Activated CD4-positive, alpha-beta T cell treated with anti-CD3 and anti-CD28 coated beads for 36 hours (primary cell): ENCODE data around the gene GLIS1. TPM values are rescaled to one million over a fixed set of nuclear protein-coding genes. Genes with fewer than 3 reads are reported as not detected.

Experiments
- ATAC-seq: fragments of 200-7000 bp; cut with Tn5 transposase; one replicate; pipeline ENCODE4 v1.10.0; 2021; ENCODE audit warnings: mild to moderate bottlenecking, moderate library complexity
- CTCF ChIA-PET: fragments of 350-600 bp; sonication (Branson Sonifier 250); formaldehyde crosslinking; loops from one replicate; lab custom pipeline; 2021; ENCODE audit warnings: antibody characterized with exemption; lab: Charles Lee
- POLR2A ChIA-PET: fragments of 350-600 bp; sonication (Branson Sonifier 250); formaldehyde crosslinking; loops from one replicate; lab custom pipeline; 2021; ENCODE audit warnings: antibody characterized with exemption, inconsistent platforms; lab: Charles Lee
- DNase-seq: peaks from one replicate; pipeline ENCODE4 v3.0.0-alpha.2; 2020
- H3K27ac Mint-ChIP-seq: one replicate; pipeline ENCODE4 v1.8.0; 2021; ENCODE audit warnings: mixed read lengths
- H3K27me3 Mint-ChIP-seq: one replicate; pipeline ENCODE4 v1.8.0; 2021; ENCODE audit warnings: mixed read lengths
- H3K36me3 Mint-ChIP-seq: one replicate; pipeline ENCODE4 v1.8.0; 2021; ENCODE audit warnings: low read depth, mixed read lengths
- H3K4me1 Mint-ChIP-seq: one replicate; pipeline ENCODE4 v1.8.0; 2021; ENCODE audit warnings: mixed read lengths
- H3K4me3 Mint-ChIP-seq: one replicate; pipeline ENCODE4 v1.8.0; 2021; ENCODE audit warnings: mild to moderate bottlenecking, moderate library complexity, mixed read lengths
- H3K9me3 Mint-ChIP-seq: one replicate; pipeline ENCODE4 v1.8.0; 2021; ENCODE audit warnings: low read depth, mixed read lengths
- intact Hi-C, 2 experiments: fragments of 100-400 bp; cut with DNase I in 1 of 2; cut with micrococcal nuclease in 1 of 2; formaldehyde crosslinking; loops; one replicate each; pipeline versions ENCODE4 v1.14.2 to v1.15.1; 2022 to 2024; cut with DNase I, micrococcal nuclease
- total RNA-seq, 2 experiments: library from RNA; stranded (reverse); gene quantifications; one replicate each; pipeline ENCODE4 v1.2.3, GENCODE V29; 2021

GLIS1 gene
- total RNA-seq, 2 experiments from 2014 or later: not detected

GRCh38 chr1:53506355-53507050, 232.5 kb downstream of the GLIS1 start:
- DNase-seq (no peak), ATAC-seq (no peak)
- Mint-ChIP-seq H3K36me3 (no peaks in the 10 kb centered on the region), H3K9me3 (no peaks in the 10 kb centered on the region), H3K4me1 (no peaks in the 10 kb centered on the region), H3K27me3 (no peaks in the 10 kb centered on the region), H3K27ac (no peak overlapping the region), H3K4me3 (no peak overlapping the region)
- intact Hi-C loops: no loop called here
- ChIA-PET POLR2A (no interaction called here), CTCF (no interaction called here)

- H3K36me3 Mint-ChIP-seq: no peaks in the 10 kb centered on the region
- H3K4me3 Mint-ChIP-seq: no peak overlapping the region
- ChIA-PET POLR2A (no interaction called here), CTCF (no interaction called here)
- no peaks in the 10 kb centered on the region for H3K4me1 Mint-ChIP-seq
- H3K27me3 Mint-ChIP-seq: no peaks in the 10 kb centered on the region
- no peak overlapping the region for H3K27ac Mint-ChIP-seq
- DNase-seq (no peak), ATAC-seq (no peak)
- intact Hi-C loops: no loop called here
- no peaks in the 10 kb centered on the region for H3K9me3 Mint-ChIP-seq
Observed at GRCh38 chr1:53505891-53506290, 233.1 kb downstream of the GLIS1 start.

GRCh38 chr1:53505401-53505800, 233.6 kb downstream of the GLIS1 start:
- ChIA-PET POLR2A (no interaction called here), CTCF (no interaction called here)
- no peaks in the 10 kb centered on the region for H3K9me3 Mint-ChIP-seq
- no peaks in the 10 kb centered on the region for H3K36me3 Mint-ChIP-seq
- intact Hi-C loops: no loop called here
- H3K27ac Mint-ChIP-seq: no peak overlapping the region
- no peak overlapping the region for H3K4me3 Mint-ChIP-seq
- no peak for DNase-seq
- no peaks in the 10 kb centered on the region for H3K4me1 Mint-ChIP-seq
- H3K27me3 Mint-ChIP-seq: no peaks in the 10 kb centered on the region
- ATAC-seq: no peak

- Mint-ChIP-seq H3K4me1 (no peaks in the 10 kb centered on the region), H3K27me3 (no peaks in the 10 kb centered on the region), H3K27ac (no peak overlapping the region), H3K36me3 (no peaks in the 10 kb centered on the region), H3K4me3 (no peak overlapping the region), H3K9me3 (no peaks in the 10 kb centered on the region)
- DNase-seq: no peak
- ATAC-seq: no peak
- ChIA-PET CTCF (no interaction called here), POLR2A (no interaction called here)
- intact Hi-C loops: no loop called here
Observed at GRCh38 chr1:53504901-53505300, 234.1 kb downstream of the GLIS1 start.

- H3K27ac Mint-ChIP-seq: no peak overlapping the region
- H3K9me3 Mint-ChIP-seq: no peaks in the 10 kb centered on the region
- intact Hi-C loops: no loop called here
- ATAC-seq (no peak), DNase-seq (no peak)
- ChIA-PET CTCF (interaction anchor here (1.0 kb wide), 1 partner anchor 9 kb away, joined by 3 read pairs; no protein-coding TSS in a partner anchor), POLR2A (no interaction called here)
- no peaks in the 10 kb centered on the region for H3K4me1 Mint-ChIP-seq
- no peaks in the 10 kb centered on the region for H3K27me3 Mint-ChIP-seq
- H3K4me3 Mint-ChIP-seq: no peak overlapping the region
- no peaks in the 10 kb centered on the region for H3K36me3 Mint-ChIP-seq
Observed at GRCh38 chr1:53503433-53504217, 235.3 kb downstream of the GLIS1 start.

- intact Hi-C loops: no loop called here
- ChIA-PET POLR2A (no interaction called here), CTCF (interaction anchor here (1.0 kb wide), 1 partner anchor 8 kb away, joined by 3 read pairs; no protein-coding TSS in a partner anchor)
- Mint-ChIP-seq H3K9me3 (no peaks in the 10 kb centered on the region), H3K27ac (no peak overlapping the region), H3K27me3 (no peaks in the 10 kb centered on the region), H3K4me1 (no peaks in the 10 kb centered on the region), H3K36me3 (no peaks in the 10 kb centered on the region), H3K4me3 (no peak overlapping the region)
- DNase-seq: no peak
- no peak for ATAC-seq
Observed at GRCh38 chr1:53502641-53503432, 236.1 kb downstream of the GLIS1 start.

GRCh38 chr1:53501065-53502005, 237.6 kb downstream of the GLIS1 start:
- Mint-ChIP-seq H3K27me3 (no peaks in the 10 kb centered on the region), H3K9me3 (no peaks in the 10 kb centered on the region), H3K4me3 (no peak overlapping the region), H3K36me3 (no peaks in the 10 kb centered on the region), H3K27ac (no peak overlapping the region), H3K4me1 (no peaks in the 10 kb centered on the region)
- POLR2A ChIA-PET: no interaction called here
- intact Hi-C loops: no loop called here
- CTCF ChIA-PET: no interaction called here
- ATAC-seq: no peak
- no peak for DNase-seq

- ChIA-PET CTCF (no interaction called here), POLR2A (no interaction called here)
- no peaks in the 10 kb centered on the region for H3K4me1 Mint-ChIP-seq
- H3K4me3 Mint-ChIP-seq: no peak overlapping the region
- ATAC-seq: no peak
- H3K36me3 Mint-ChIP-seq: no peaks in the 10 kb centered on the region
- no peak overlapping the region for H3K27ac Mint-ChIP-seq
- no peak for DNase-seq
- no peaks in the 10 kb centered on the region for H3K27me3 Mint-ChIP-seq
- no peaks in the 10 kb centered on the region for H3K9me3 Mint-ChIP-seq
- intact Hi-C loops: no loop called here
Observed at GRCh38 chr1:53500204-53501064, 238.5 kb downstream of the GLIS1 start.

GRCh38 chr1:53499257-53500203, 239.4 kb downstream of the GLIS1 start:
- H3K4me1 Mint-ChIP-seq: no peaks in the 10 kb centered on the region
- CTCF ChIA-PET: interaction anchor here (1.3 kb wide), 1 partner anchor 10 kb away, joined by 4 read pairs; no protein-coding TSS in a partner anchor
- POLR2A ChIA-PET: no interaction called here
- DNase-seq (no peak), ATAC-seq (no peak)
- no peak overlapping the region for H3K4me3 Mint-ChIP-seq
- intact Hi-C loops: no loop called here
- no peaks in the 10 kb centered on the region for H3K36me3 Mint-ChIP-seq
- no peak overlapping the region for H3K27ac Mint-ChIP-seq
- H3K27me3 Mint-ChIP-seq: no peaks in the 10 kb centered on the region
- no peaks in the 10 kb centered on the region for H3K9me3 Mint-ChIP-seq
